ENCODE results near the gene CYBC1. TPM values are rescaled to one million over a fixed set of nuclear protein-coding genes. Genes with fewer than 3 reads are reported as not detected.

The CYBC1 gene
- total RNA-seq, 1 donor from 2014 or later = 31.3 TPM

GRCh38 chr17:82411396-82412053, 39.0 kb downstream of the CYBC1 start:
- H3K36me3 ChIP-seq (ENCODE audit: control insufficient read depth, insufficient read depth, low read length) = peaks cover 5% of the 10 kb centered on the region
- DNase-seq (ENCODE audit: low read depth) = no peak
- FAIRE-seq = no peak
- no peak overlapping the region for H3K4me3 ChIP-seq (ENCODE audit: low read depth, low read length)
- no peaks in the 10 kb centered on the region for H3K27me3 ChIP-seq (ENCODE audit: control insufficient read depth, insufficient read depth, low read length)
- TF ChIP-seq, protein P1, sequence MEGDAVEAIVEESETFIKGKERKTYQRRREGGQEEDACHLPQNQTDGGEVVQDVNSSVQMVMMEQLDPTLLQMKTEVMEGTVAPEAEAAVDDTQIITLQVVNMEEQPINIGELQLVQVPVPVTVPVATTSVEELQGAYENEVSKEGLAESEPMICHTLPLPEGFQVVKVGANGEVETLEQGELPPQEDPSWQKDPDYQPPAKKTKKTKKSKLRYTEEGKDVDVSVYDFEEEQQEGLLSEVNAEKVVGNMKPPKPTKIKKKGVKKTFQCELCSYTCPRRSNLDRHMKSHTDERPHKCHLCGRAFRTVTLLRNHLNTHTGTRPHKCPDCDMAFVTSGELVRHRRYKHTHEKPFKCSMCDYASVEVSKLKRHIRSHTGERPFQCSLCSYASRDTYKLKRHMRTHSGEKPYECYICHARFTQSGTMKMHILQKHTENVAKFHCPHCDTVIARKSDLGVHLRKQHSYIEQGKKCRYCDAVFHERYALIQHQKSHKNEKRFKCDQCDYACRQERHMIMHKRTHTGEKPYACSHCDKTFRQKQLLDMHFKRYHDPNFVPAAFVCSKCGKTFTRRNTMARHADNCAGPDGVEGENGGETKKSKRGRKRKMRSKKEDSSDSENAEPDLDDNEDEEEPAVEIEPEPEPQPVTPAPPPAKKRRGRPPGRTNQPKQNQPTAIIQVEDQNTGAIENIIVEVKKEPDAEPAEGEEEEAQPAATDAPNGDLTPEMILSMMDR (IDR thresholded peaks at IDR 0.05; ENCODE audit: insufficient read depth, low read length, severe bottlenecking) = no peak

- DNase-seq (ENCODE audit: low read depth) (no peak), FAIRE-seq (no peak)
- TF ChIP-seq, protein P1 (IDR thresholded peaks at IDR 0.05; ENCODE audit: insufficient read depth, low read length, severe bottlenecking) = no peak
- peaks cover 7% of the 10 kb centered on the region for H3K36me3 ChIP-seq (ENCODE audit: control insufficient read depth, insufficient read depth, low read length)
- H3K27me3 ChIP-seq (ENCODE audit: control insufficient read depth, insufficient read depth, low read length) = no peaks in the 10 kb centered on the region
- no peak overlapping the region for H3K4me3 ChIP-seq (ENCODE audit: low read depth, low read length)
These were observed 40.4 kb downstream of the CYBC1 start for GRCh38 chr17:82410014-82410716.

DNA sequence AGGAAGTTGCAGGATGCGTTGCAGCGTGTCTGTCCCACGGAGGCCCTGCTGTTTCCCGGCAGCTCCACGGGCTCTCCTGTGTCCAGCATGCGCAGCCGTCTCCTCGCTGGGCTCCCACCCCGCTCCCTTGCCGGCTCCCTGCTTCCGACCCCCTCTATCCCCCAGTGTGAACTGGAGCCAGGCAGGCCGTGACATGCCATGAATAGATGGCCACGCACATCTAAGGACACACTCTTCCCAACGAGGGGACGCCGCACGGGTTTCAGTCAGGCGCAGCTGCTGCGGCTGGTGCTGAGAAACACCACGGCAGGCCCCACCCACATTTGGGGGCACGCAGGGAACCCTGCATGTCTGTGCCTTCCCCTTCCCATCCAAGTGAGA, 41.6 kb downstream of the CYBC1 start:
- Histone ChIP-seq H3K4me3 (ENCODE audit: low read depth, low read length) (no peak overlapping the region), H3K27me3 (ENCODE audit: control insufficient read depth, insufficient read depth, low read length) (no peaks in the 10 kb centered on the region), H3K36me3 (ENCODE audit: control insufficient read depth, insufficient read depth, low read length) (peaks cover 6% of the 10 kb centered on the region)
- DNase-seq (ENCODE audit: low read depth) (no peak), FAIRE-seq (no peak)
- TF ChIP-seq, protein P1 (IDR thresholded peaks at IDR 0.05; ENCODE audit: insufficient read depth, low read length, severe bottlenecking) = no peak

DNA sequence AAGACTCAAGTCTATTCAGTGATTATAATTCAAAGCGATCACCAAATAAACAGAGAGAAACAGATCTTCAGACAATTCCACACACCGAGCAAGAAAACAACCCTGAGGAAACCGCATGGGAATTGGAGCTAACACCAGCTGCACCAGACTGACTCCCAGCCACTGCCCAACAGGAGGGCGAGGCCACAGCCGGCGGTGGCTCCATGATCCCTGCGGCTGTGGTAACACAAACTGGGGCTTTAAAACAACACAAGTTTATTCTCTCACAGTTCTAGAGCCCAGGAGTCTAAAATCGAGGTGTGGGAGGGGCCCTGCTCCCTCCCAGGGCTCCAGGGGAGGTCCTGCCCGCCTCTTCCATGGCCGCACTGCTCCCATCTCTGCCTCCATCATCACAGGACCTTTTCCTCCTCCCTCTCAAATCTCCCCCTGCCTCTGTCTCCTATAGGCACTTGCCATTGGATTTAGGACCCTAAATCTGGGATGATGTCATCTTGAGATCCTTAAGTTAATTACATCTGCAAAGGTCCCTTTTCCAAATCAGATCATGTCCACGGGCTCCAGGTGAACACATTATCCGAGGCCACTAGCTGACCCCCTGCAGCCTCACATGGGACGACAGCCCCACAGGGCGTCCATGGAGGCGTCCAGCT, 42.1 kb downstream of the CYBC1 start:
- H3K36me3 ChIP-seq (ENCODE audit: control insufficient read depth, insufficient read depth, low read length) = peaks cover 10% of the 10 kb centered on the region
- H3K27me3 ChIP-seq (ENCODE audit: control insufficient read depth, insufficient read depth, low read length) = no peaks in the 10 kb centered on the region
- H3K4me3 ChIP-seq (ENCODE audit: low read depth, low read length) = no peak overlapping the region
- TF ChIP-seq, protein P1 (IDR thresholded peaks at IDR 0.05; ENCODE audit: insufficient read depth, low read length, severe bottlenecking) = no peak
- FAIRE-seq = no peak
- DNase-seq (ENCODE audit: low read depth) = no peak

GRCh38 chr17:82407255-82407654, 43.3 kb downstream of the CYBC1 start:
- peak; percentile 18 for DNase-seq (ENCODE audit: low read depth)
- Histone ChIP-seq H3K4me3 (ENCODE audit: low read depth, low read length) (no peak overlapping the region), H3K36me3 (ENCODE audit: control insufficient read depth, insufficient read depth, low read length) (peaks cover 11% of the 10 kb centered on the region), H3K27me3 (ENCODE audit: control insufficient read depth, insufficient read depth, low read length) (no peaks in the 10 kb centered on the region)
- TF ChIP-seq, protein P1 (IDR thresholded peaks at IDR 0.05; ENCODE audit: insufficient read depth, low read length, severe bottlenecking) = no peak
- no peak for FAIRE-seq

Measured in bronchial epithelial cell (primary cell).